ENCODE data around the gene EIF4G3. TPM values are rescaled to one million over a fixed set of nuclear protein-coding genes. Genes with fewer than 3 reads are reported as not detected.

Gene EIF4G3
- polyA plus RNA-seq, 3 donors = 5.1 to 34.2 (median 5.8) TPM

DNA sequence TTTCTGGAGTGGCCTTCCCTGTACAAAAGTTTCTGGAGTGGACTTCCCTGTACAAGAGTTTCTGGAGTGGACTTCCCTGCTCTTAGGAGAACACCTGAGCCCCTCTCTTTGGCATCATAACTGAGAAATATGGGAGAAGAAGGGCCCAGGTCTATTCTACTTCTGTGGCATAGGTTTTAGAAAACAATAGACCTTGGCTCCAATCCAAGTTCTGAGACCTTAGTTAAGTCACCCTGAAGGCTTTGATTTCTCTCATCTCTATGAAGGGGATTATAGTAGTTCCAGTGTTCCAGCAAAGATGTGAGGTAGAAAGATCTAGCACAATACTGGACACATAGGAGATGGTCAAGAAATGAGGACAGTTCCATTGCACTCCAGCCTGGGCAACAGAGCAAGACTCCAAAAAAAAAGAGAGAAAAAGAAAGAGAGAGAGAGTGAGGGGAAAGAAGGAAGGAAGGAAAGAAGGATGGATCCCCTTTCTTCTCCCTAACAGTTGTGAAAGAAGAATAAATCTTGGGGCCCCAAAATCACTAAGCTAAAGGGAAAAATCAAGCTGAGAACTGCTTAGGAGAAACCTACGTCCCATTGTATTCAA lies 13.3 kb upstream of the EIF4G3 start:
- no peak overlapping the region for H3K4me2 ChIP-seq (replicated peaks; ENCODE audit: extremely low read depth, low read length, poor library complexity, severe bottlenecking)
- DNase-seq = no peak
- no peak overlapping the region for H3K4me3 Mint-ChIP-seq
- H3K4me1 Mint-ChIP-seq = peaks cover 10% of the 10 kb centered on the region
- intact Hi-C loops (cut with micrococcal nuclease) = loop anchor here in 1 of 2 donors (10.0 kb wide), 1 partner anchor 495 kb away; no protein-coding TSS in a partner anchor
- H3K9ac ChIP-seq (ENCODE audit: insufficient read depth, low read length, poor library complexity, severe bottlenecking) = no peak overlapping the region
- no peaks in the 10 kb centered on the region for H3K27me3 ChIP-seq (ENCODE audit: control insufficient read depth in 2 of 2, insufficient read depth in 2 of 2, low read length in 2 of 2)
- no peaks in the 10 kb centered on the region for H3K9me3 ChIP-seq (replicated peaks in 1 of 2; ENCODE audit: control insufficient read depth in 1 of 2, insufficient read depth in 1 of 2, low read length in 2 of 2)
- H2AFZ ChIP-seq (ENCODE audit: insufficient read depth, low read depth, low read length, poor library complexity, severe bottlenecking) = no peak overlapping the region
- H3K27me3 Mint-ChIP-seq (ENCODE audit: low read depth in 3 of 3) = peaks cover 3 to 7% (median 5%) of the 10 kb centered on the region in 3 donors
- H3K4me1 ChIP-seq (ENCODE audit: control insufficient read depth in 1 of 2, insufficient read depth in 2 of 2, low read length in 2 of 2) = peaks cover 0 to under 1% of the 10 kb centered on the region in 2 donors
- H3K27ac Mint-ChIP-seq = no peak overlapping the region
- H3K36me3 ChIP-seq (replicated peaks in 1 of 2; ENCODE audit: control insufficient read depth in 1 of 2, insufficient read depth in 2 of 2, low read length in 2 of 2) = no peaks in the 10 kb centered on the region
- no peaks in the 10 kb centered on the region for H3K79me2 ChIP-seq (ENCODE audit: insufficient read depth, low read length)
- H3K36me3 Mint-ChIP-seq = no peaks in the 10 kb centered on the region
- TF ChIP-seq, protein P1, sequence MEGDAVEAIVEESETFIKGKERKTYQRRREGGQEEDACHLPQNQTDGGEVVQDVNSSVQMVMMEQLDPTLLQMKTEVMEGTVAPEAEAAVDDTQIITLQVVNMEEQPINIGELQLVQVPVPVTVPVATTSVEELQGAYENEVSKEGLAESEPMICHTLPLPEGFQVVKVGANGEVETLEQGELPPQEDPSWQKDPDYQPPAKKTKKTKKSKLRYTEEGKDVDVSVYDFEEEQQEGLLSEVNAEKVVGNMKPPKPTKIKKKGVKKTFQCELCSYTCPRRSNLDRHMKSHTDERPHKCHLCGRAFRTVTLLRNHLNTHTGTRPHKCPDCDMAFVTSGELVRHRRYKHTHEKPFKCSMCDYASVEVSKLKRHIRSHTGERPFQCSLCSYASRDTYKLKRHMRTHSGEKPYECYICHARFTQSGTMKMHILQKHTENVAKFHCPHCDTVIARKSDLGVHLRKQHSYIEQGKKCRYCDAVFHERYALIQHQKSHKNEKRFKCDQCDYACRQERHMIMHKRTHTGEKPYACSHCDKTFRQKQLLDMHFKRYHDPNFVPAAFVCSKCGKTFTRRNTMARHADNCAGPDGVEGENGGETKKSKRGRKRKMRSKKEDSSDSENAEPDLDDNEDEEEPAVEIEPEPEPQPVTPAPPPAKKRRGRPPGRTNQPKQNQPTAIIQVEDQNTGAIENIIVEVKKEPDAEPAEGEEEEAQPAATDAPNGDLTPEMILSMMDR (IDR thresholded peaks at IDR 0.05) = no peak
- H3K9me3 Mint-ChIP-seq = peaks cover 0 to 2% (median 0%) of the 10 kb centered on the region in 7 donors
- no peak overlapping the region for H3K4me3 ChIP-seq (replicated peaks in 1 of 3; ENCODE audit: low read depth in 2 of 3, low read length in 3 of 3)
- 88% methylated on average over 1 of the region's 1 CpG for WGBS (ENCODE audit: insufficient coverage)
- no peak overlapping the region for H3K27ac ChIP-seq (ENCODE audit: low read depth in 1 of 2, low read length in 2 of 2)
- no peaks in the 10 kb centered on the region for H4K20me1 ChIP-seq (ENCODE audit: insufficient read depth, low read length)

DNA sequence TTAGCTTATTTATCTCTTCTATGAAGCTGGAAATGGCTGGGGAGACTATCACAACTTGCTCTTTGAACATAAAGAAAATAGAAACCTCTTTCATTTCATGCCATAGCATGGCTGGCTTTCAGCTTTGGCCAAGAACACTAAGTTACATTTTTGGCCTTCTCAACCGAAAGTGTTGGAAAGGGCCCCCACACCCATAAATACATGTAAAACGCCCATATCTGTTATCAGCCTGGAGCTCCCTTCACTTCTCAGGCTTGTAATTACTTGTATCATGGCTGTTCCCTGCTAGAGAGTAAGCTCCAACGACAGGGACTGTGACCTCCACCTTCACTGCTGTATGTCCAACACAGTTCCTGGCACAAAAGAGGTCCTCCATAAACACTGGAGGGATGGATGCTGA lies 12.7 kb upstream of the EIF4G3 start:
- no peak overlapping the region for H3K9ac ChIP-seq (ENCODE audit: insufficient read depth, low read length, poor library complexity, severe bottlenecking)
- no peak overlapping the region for H3K27ac ChIP-seq (ENCODE audit: low read depth in 1 of 2, low read length in 2 of 2)
- H3K4me1 ChIP-seq (ENCODE audit: control insufficient read depth in 1 of 2, insufficient read depth in 2 of 2, low read length in 2 of 2) = peaks cover 6 to 7% of the 10 kb centered on the region in 2 donors
- no peaks in the 10 kb centered on the region for H3K79me2 ChIP-seq (ENCODE audit: insufficient read depth, low read length)
- no peaks in the 10 kb centered on the region for H3K27me3 ChIP-seq (ENCODE audit: control insufficient read depth in 2 of 2, insufficient read depth in 2 of 2, low read length in 2 of 2)
- H3K4me2 ChIP-seq (replicated peaks; ENCODE audit: extremely low read depth, low read length, poor library complexity, severe bottlenecking) = no peak overlapping the region
- H3K27me3 Mint-ChIP-seq (ENCODE audit: low read depth in 3 of 3) = peaks cover 3 to 7% (median 5%) of the 10 kb centered on the region in 3 donors
- H3K36me3 Mint-ChIP-seq = no peaks in the 10 kb centered on the region
- H3K4me3 ChIP-seq (replicated peaks in 1 of 3; ENCODE audit: low read depth in 2 of 3, low read length in 3 of 3) = no peak overlapping the region
- H3K27ac Mint-ChIP-seq = peak overlapping the region in 2 of 7 donors; percentile 7 to 66
- DNase-seq = no peak
- no peaks in the 10 kb centered on the region for H3K9me3 ChIP-seq (replicated peaks in 1 of 2; ENCODE audit: control insufficient read depth in 1 of 2, insufficient read depth in 1 of 2, low read length in 2 of 2)
- H2AFZ ChIP-seq (ENCODE audit: insufficient read depth, low read depth, low read length, poor library complexity, severe bottlenecking) = no peak overlapping the region
- TF ChIP-seq, protein P1 (IDR thresholded peaks at IDR 0.05) = no peak
- no peak overlapping the region for H3K4me3 Mint-ChIP-seq
- H3K9me3 Mint-ChIP-seq = peaks cover 0 to 2% (median 0%) of the 10 kb centered on the region in 7 donors
- peaks cover 13% of the 10 kb centered on the region for H3K4me1 Mint-ChIP-seq
- intact Hi-C loops (cut with micrococcal nuclease) = no loop called here
- 90% methylated on average over 2 of the region's 3 CpGs for WGBS (ENCODE audit: insufficient coverage)
- no peaks in the 10 kb centered on the region for H3K36me3 ChIP-seq (replicated peaks in 1 of 2; ENCODE audit: control insufficient read depth in 1 of 2, insufficient read depth in 2 of 2, low read length in 2 of 2)
- H4K20me1 ChIP-seq (ENCODE audit: insufficient read depth, low read length) = no peaks in the 10 kb centered on the region
